ENCODE measurements around the gene IL21. TPM values are rescaled to one million over a fixed set of nuclear protein-coding genes. Genes with fewer than 3 reads are reported as not detected.

Gene IL21
- polyA plus RNA-seq, 1 experiment, result not detected

- H3K27me3 ChIP-seq (ENCODE audit: control insufficient read depth, insufficient read depth, low read length), result no peaks in the 10 kb centered on the region
- no peak for DNase-seq (ENCODE audit: low read depth, low spot score)
- no peak for TF ChIP-seq CTCF (IDR thresholded peaks at IDR 0.05; ENCODE audit: low read depth, low read length)
- no peaks in the 10 kb centered on the region for H3K9me3 ChIP-seq (ENCODE audit: control insufficient read depth, insufficient read depth, low read length)
- no peak overlapping the region for H3K4me3 ChIP-seq (ENCODE audit: low read depth, low read length)
- ChIA-PET POLR2A (no interaction called here), CTCF (interaction anchor here (0.6 to 1.6 kb wide), 3 partner anchors 40 to 1050 kb away, joined by 3 to 4 read pairs (median 3); no protein-coding TSS in a partner anchor)
- H3K27ac ChIP-seq (ENCODE audit: low read depth, low read length), result no peak overlapping the region
Observed at GRCh38 chr4:122616915-122617596, 3.8 kb downstream of the IL21 start.

GRCh38 chr4:122614621-122615020 is 6.2 kb downstream of the IL21 start:
- TF ChIP-seq CTCF (IDR thresholded peaks at IDR 0.05; ENCODE audit: low read depth, low read length), result no peak
- Histone ChIP-seq H3K27me3 (ENCODE audit: control insufficient read depth, insufficient read depth, low read length) (no peaks in the 10 kb centered on the region), H3K9me3 (ENCODE audit: control insufficient read depth, insufficient read depth, low read length) (no peaks in the 10 kb centered on the region), H3K27ac (ENCODE audit: low read depth, low read length) (no peak overlapping the region), H3K4me3 (ENCODE audit: low read depth, low read length) (no peak overlapping the region)
- ChIA-PET POLR2A (no interaction called here), CTCF (interaction anchor here (1.0 kb wide), 1 partner anchor 37 kb away, joined by 4 read pairs; no protein-coding TSS in a partner anchor)
- DNase-seq (ENCODE audit: low read depth, low spot score), result no peak

GRCh38 chr4:122612540-122612939 is 8.3 kb downstream of the IL21 start:
- Histone ChIP-seq H3K4me3 (ENCODE audit: low read depth, low read length) (no peak overlapping the region), H3K27ac (ENCODE audit: low read depth, low read length) (no peak overlapping the region), H3K27me3 (ENCODE audit: control insufficient read depth, insufficient read depth, low read length) (no peaks in the 10 kb centered on the region), H3K9me3 (ENCODE audit: control insufficient read depth, insufficient read depth, low read length) (no peaks in the 10 kb centered on the region)
- no peak for DNase-seq (ENCODE audit: low read depth, low spot score)
- no peak for TF ChIP-seq CTCF (IDR thresholded peaks at IDR 0.05; ENCODE audit: low read depth, low read length)
- ChIA-PET CTCF (interaction anchor here (0.9 kb wide), 1 partner anchor 105 kb away, joined by 4 read pairs; no protein-coding TSS in a partner anchor), POLR2A (no interaction called here)

GRCh38 chr4:122606364-122607043 is 14.4 kb downstream of the IL21 start:
- CTCF ChIA-PET, result no interaction called here
- no peak overlapping the region for H3K27ac ChIP-seq (ENCODE audit: low read depth, low read length)
- no peak for DNase-seq (ENCODE audit: low read depth, low spot score)
- no peaks in the 10 kb centered on the region for H3K9me3 ChIP-seq (ENCODE audit: control insufficient read depth, insufficient read depth, low read length)
- POLR2A ChIA-PET, result no interaction called here
- no peak overlapping the region for H3K4me3 ChIP-seq (ENCODE audit: low read depth, low read length)
- no peaks in the 10 kb centered on the region for H3K27me3 ChIP-seq (ENCODE audit: control insufficient read depth, insufficient read depth, low read length)
- TF ChIP-seq CTCF (IDR thresholded peaks at IDR 0.05; ENCODE audit: low read depth, low read length), result no peak

- Histone ChIP-seq H3K27me3 (ENCODE audit: control insufficient read depth, insufficient read depth, low read length) (no peaks in the 10 kb centered on the region), H3K9me3 (ENCODE audit: control insufficient read depth, insufficient read depth, low read length) (no peaks in the 10 kb centered on the region), H3K27ac (ENCODE audit: low read depth, low read length) (no peak overlapping the region), H3K4me3 (ENCODE audit: low read depth, low read length) (no peak overlapping the region)
- TF ChIP-seq CTCF (IDR thresholded peaks at IDR 0.05; ENCODE audit: low read depth, low read length), result no peak
- ChIA-PET CTCF (interaction anchor here (0.6 to 3.8 kb wide), 5 partner anchors 10 to 326 kb away, joined by 4 to 65 read pairs (median 5); no protein-coding TSS in a partner anchor), POLR2A (no interaction called here)
- DNase-seq (ENCODE audit: low read depth, low spot score), result no peak
Observed at GRCh38 chr4:122604146-122604545, 16.7 kb downstream of the IL21 start.

All from AG04450 (cell line).